GM21381 (cell line): ENCODE measurements around the gene ZC3HAV1.
A peak's percentile ranks its signal among the peaks of the same experiment; 100 is the strongest.
"Not testable (repeated sequence)": the region's sequence is repeated elsewhere in the genome, so short reads cannot be mapped to it uniquely, and the experiment has no call there.

Source experiments
- ATAC-seq: cut with Tn5 transposase; IDR thresholded peaks from one replicate; pipeline ENCODE4 v1.9.1; 2021; ENCODE audit warnings: mild to moderate bottlenecking, moderate library complexity; ENCODE audit not compliant: unreplicated experiment

The ZC3HAV1 gene

GRCh38 chr7:139054656-139055055 is 54.9 kb downstream of the ZC3HAV1 start:
- ATAC-seq, result not testable (repeated sequence)

GRCh38 chr7:139054101-139054500 is 55.4 kb downstream of the ZC3HAV1 start:
- no peak for ATAC-seq

GRCh38 chr7:139051655-139052054 is 57.9 kb downstream of the ZC3HAV1 start:
- ATAC-seq, result no peak

GRCh38 chr7:139049936-139050335 is 59.6 kb downstream of the ZC3HAV1 start:
- no peak for ATAC-seq

- ATAC-seq, result no peak
Measured at GRCh38 chr7:139049111-139049510, 60.4 kb downstream of the ZC3HAV1 start.

GRCh38 chr7:139047970-139048369 is 61.5 kb downstream of the ZC3HAV1 start:
- no peak for ATAC-seq

- no peak for ATAC-seq
Measured at GRCh38 chr7:139046143-139046542, 63.4 kb downstream of the ZC3HAV1 start.

GRCh38 chr7:139044813-139045794 is 64.4 kb downstream of the ZC3HAV1 start:
- peak; percentile 43 for ATAC-seq

GRCh38 chr7:139043823-139044812 is 65.4 kb downstream of the ZC3HAV1 start:
- no peak for ATAC-seq

- no peak for ATAC-seq
Measured at GRCh38 chr7:139041378-139042085, 68.0 kb downstream of the ZC3HAV1 start.

- ATAC-seq, result no peak
Measured at GRCh38 chr7:139038691-139039090, 70.8 kb downstream of the ZC3HAV1 start.

- ATAC-seq, result no peak
Measured at GRCh38 chr7:139036901-139037300, 72.6 kb downstream of the ZC3HAV1 start.

- ATAC-seq, result peak; percentile 81
Measured at GRCh38 chr7:139035586-139036353, 73.8 kb downstream of the ZC3HAV1 start, which contains the start of gene ZC3HAV1L. Gene ZC3HAV1L (minus strand): TSS chr7:139036042. CDS start chr7:139036017, 25 bp downstream.

- peak; percentile 35 for ATAC-seq
Measured at GRCh38 chr7:139034855-139035585, 74.5 kb downstream of the ZC3HAV1 start.

- ATAC-seq, result no peak
Measured at GRCh38 chr7:139034336-139034735, 75.2 kb downstream of the ZC3HAV1 start.

- ATAC-seq, result no peak
Measured at GRCh38 chr7:139033346-139034114, 76.0 kb downstream of the ZC3HAV1 start.

GRCh38 chr7:139032473-139032872 is 77.0 kb downstream of the ZC3HAV1 start:
- no peak for ATAC-seq

- ATAC-seq, result no peak
Measured at GRCh38 chr7:139029353-139029752, 80.2 kb downstream of the ZC3HAV1 start.
